A549 (cell line): ENCODE measurements around the gene SNAPC2. TPM values are rescaled to one million over a fixed set of nuclear protein-coding genes. Genes with fewer than 3 reads are reported as not detected.

Experiments
- ATAC-seq, 2 experiments: fragments of 200-7000 bp in 1 of 2; fragments of >200 bp in 1 of 2; cut with Nextera tagmentation in 1 of 2; cut with Tn5 transposase in 1 of 2; 3 replicates each; pipeline versions ENCODE4 v1.8.0 to v1.9.1; 2018 to 2020; ENCODE audit warnings: mild to moderate bottlenecking in 1 of 2, moderate library complexity in 1 of 2
- CTCF ChIA-PET: fragments of 300-600 bp; sonication (Branson Sonifier 250); formaldehyde crosslinking; extraction: SDS; loops from one replicate; lab custom pipeline; 2021; ENCODE audit warnings: antibody characterized with exemption, inconsistent platforms; lab: Yijun Ruan, JAX
- POLR2A ChIA-PET: fragments of 350-600 bp; formaldehyde crosslinking; extraction: SDS; loops from one replicate; lab custom pipeline; 2021; ENCODE audit warnings: antibody characterized with exemption, inconsistent platforms; lab: Yijun Ruan, JAX
- DNase-seq, 2 experiments: peaks; one replicate each; pipeline versions ENCODE4 v3.0.0 to v3.0.0-alpha.2; 2011 to 2016; ENCODE audit warnings: low read depth in 1 of 2, low spot score in 1 of 2
- FAIRE-seq: peaks from 2 replicates; lab custom pipeline; 2011; peaks lifted over from hg19 to GRCh38; lab: Jason Lieb, UNC
- H3K27ac ChIP-seq, 2 experiments: fragments of >200 bp; sonication (Bioruptor Twin); formaldehyde crosslinking; 3 replicates each; pipeline ENCODE4 v1.5.1; 2016 to 2017
- H3K4me1 ChIP-seq: fragments of >200 bp; sonication (Bioruptor Twin); formaldehyde crosslinking; 3 replicates; pipeline ENCODE4 v1.6.1; 2016
- H3K4me2 ChIP-seq: fragments of >200 bp; sonication (Bioruptor Twin); formaldehyde crosslinking; 3 replicates; pipeline ENCODE4 v1.6.1; 2016
- H3K4me3 ChIP-seq: fragments of >200 bp; sonication (Bioruptor Twin); formaldehyde crosslinking; 3 replicates; pipeline ENCODE4 v1.5.1; 2016
- H3K9me3 ChIP-seq: fragments of >200 bp; sonication (Bioruptor Twin); formaldehyde crosslinking; 3 replicates; pipeline ENCODE4 v1.6.1; 2016
- CBX8 ChIP-seq: fragments of 200-600 bp; sonication (generic); IDR thresholded peaks from 2 replicates; pipeline ENCODE4 v1.6.1; 2016
- CHD2 ChIP-seq: fragments of 150-350 bp; IDR thresholded peaks from 2 replicates; pipeline ENCODE4 v1.6.1; 2014; ENCODE audit warnings: low read length; ENCODE audit not compliant: partially characterized antibody
- CHD4 ChIP-seq: fragments of 200-600 bp; sonication (generic); IDR thresholded peaks from 2 replicates; pipeline ENCODE4 v1.6.1; 2016; ENCODE audit warnings: antibody characterized with exemption, mild to moderate bottlenecking, borderline replicate concordance
- EHMT2 ChIP-seq: fragments of 200-600 bp; sonication (generic); IDR thresholded peaks from 2 replicates; pipeline ENCODE4 v1.6.1; 2016; ENCODE audit warnings: antibody characterized with exemption, low read depth, mild to moderate bottlenecking, moderate library complexity
- ESRRA ChIP-seq: fragments of 150-350 bp; IDR thresholded peaks from 2 replicates; pipeline ENCODE4 v1.6.1; 2014; ENCODE audit warnings: mild to moderate bottlenecking, low read length, borderline replicate concordance
- FOSB ChIP-seq: fragments of 250-450 bp; sonication (Bioruptor Pico); IDR thresholded peaks from 2 replicates; pipeline ENCODE4 v1.5.0; 2020; ENCODE audit warnings: mild to moderate bottlenecking, moderate library complexity
- FOSL2 ChIP-seq, 2 experiments: fragments of 450-650 bp in 1 of 2; fragments of >200 bp in 1 of 2; sonication (Bioruptor Twin) in 1 of 2; formaldehyde crosslinking; IDR thresholded peaks; 2 replicates each; pipeline versions ENCODE4 v1.5.0 to v1.6.1; 2016 to 2020; ENCODE audit warnings: mild to moderate bottlenecking in 1 of 2, moderate library complexity in 1 of 2
- GATA3 ChIP-seq: IDR thresholded peaks from 2 replicates; pipeline ENCODE4 v1.6.1; 2012; ENCODE audit warnings: borderline replicate concordance
- HDAC2 ChIP-seq: fragments of 200-600 bp; sonication (generic); IDR thresholded peaks from 2 replicates; pipeline ENCODE4 v1.6.1; 2016
- HOXB13 ChIP-seq: fragments of 250-450 bp; sonication (Bioruptor Pico); IDR thresholded peaks from 2 replicates; pipeline ENCODE4 v1.5.0; 2020; ENCODE audit warnings: low read depth, mild to moderate bottlenecking, moderate library complexity
- JUN ChIP-seq, 2 experiments: fragments of >200 bp; sonication (Bioruptor Twin); formaldehyde crosslinking; IDR thresholded peaks; 2 replicates in 1 of 2; 3 replicates in 1 of 2; pipeline ENCODE4 v1.6.1; 2016 to 2017
- MYC ChIP-seq: IDR thresholded peaks from 2 replicates; pipeline ENCODE4 v1.6.1; 2012; ENCODE audit warnings: mild to moderate bottlenecking, inconsistent platforms, low read length, improper control_type of control experiment, borderline replicate concordance
- POLR2AphosphoS2 ChIP-seq: conservative IDR thresholded peaks from 2 replicates; pipeline ENCODE4 v1.6.1; 2012; ENCODE audit warnings: low read length, improper control_type of control experiment, inconsistent platforms
- RAD21 ChIP-seq, 2 experiments: fragments of >200 bp in 1 of 2; sonication (Bioruptor Twin) in 1 of 2; formaldehyde crosslinking in 1 of 2; IDR thresholded peaks in 1 of 2; conservative IDR thresholded peaks in 1 of 2; 2 replicates in 1 of 2; 3 replicates in 1 of 2; pipeline ENCODE4 v1.6.1; 2012 to 2018; ENCODE audit warnings: inconsistent platforms in 1 of 2
- SMC3 ChIP-seq: fragments of >200 bp; sonication (Bioruptor Twin); formaldehyde crosslinking; IDR thresholded peaks from 3 replicates; pipeline ENCODE4 v1.6.1; 2018; ENCODE audit warnings: inconsistent platforms
- SREBF2 ChIP-seq: fragments of 450-650 bp; IDR thresholded peaks from 2 replicates; pipeline ENCODE4 v1.6.1; 2014; ENCODE audit warnings: mild to moderate bottlenecking, moderate library complexity
- ZC3H11A ChIP-seq: fragments of 450-650 bp; IDR thresholded peaks from 2 replicates; pipeline ENCODE4 v1.6.1; 2014; ENCODE audit warnings: antibody characterized with exemption, mild to moderate bottlenecking
- ZFP36 ChIP-seq: fragments of 450-650 bp; IDR thresholded peaks from 2 replicates; pipeline ENCODE4 v1.6.1; 2014; ENCODE audit warnings: borderline replicate concordance; ENCODE audit not compliant: partially characterized antibody
- ZNF302 ChIP-seq: fragments of 250-450 bp; sonication (Bioruptor Pico); IDR thresholded peaks from 2 replicates; pipeline ENCODE4 v1.9.0; 2021; ENCODE audit warnings: inconsistent platforms, mild to moderate bottlenecking, moderate library complexity
- ZSCAN20 ChIP-seq: fragments of 250-450 bp; sonication (Bioruptor Pico); IDR thresholded peaks from 2 replicates; pipeline ENCODE4 v1.8.0; 2022; ENCODE audit warnings: mild to moderate bottlenecking, moderate library complexity
- WGBS: methylation state at CpG from one replicate; pipeline ENCODE4 v1.1.6; 2017; ENCODE audit errors: missing lambda C conversion rate; 5-methylcytosine and 5-hydroxymethylcytosine counted together
- polyA plus RNA-seq, 4 experiments: library from polyadenylated mRNA; depleted of rRNA in 3 of 4; stranded (reverse); fragments of >200 nt; fragmentation: RNase III in 1 of 4; extraction: RNeasy Plus Mini Kit Qiagen cat#74134 plus additional on column Dnase treatment in 1 of 4; gene quantifications; 2 replicates in 3 of 4; 3 replicates in 1 of 4; pipeline ENCODE4 v1.2.3, GENCODE V29; 2011 to 2017
- TF ChIP-seq, protein P1 (sequence below): IDR thresholded peaks from 2 replicates; pipeline ENCODE4 v1.6.1; 2012
- TF ChIP-seq, protein P2 (sequence below): IDR thresholded peaks from 2 replicates; pipeline ENCODE4 v1.6.1; 2012; ENCODE audit warnings: low read depth, borderline replicate concordance
- TF ChIP-seq, protein P3 (sequence below): fragments of >200 bp; sonication (Bioruptor Twin); formaldehyde crosslinking; IDR thresholded peaks from 2 replicates; pipeline ENCODE4 v1.6.1; 2016
- TF ChIP-seq, protein P4 (sequence below): fragments of >200 bp; sonication (Bioruptor Twin); formaldehyde crosslinking; IDR thresholded peaks from 3 replicates; pipeline ENCODE4 v1.5.1; 2016

Gene SNAPC2
- polyA plus RNA-seq, 2 of the 4 experiments (the other 2 are of a cell fraction): 9.2 to 13.8 TPM

DNA sequence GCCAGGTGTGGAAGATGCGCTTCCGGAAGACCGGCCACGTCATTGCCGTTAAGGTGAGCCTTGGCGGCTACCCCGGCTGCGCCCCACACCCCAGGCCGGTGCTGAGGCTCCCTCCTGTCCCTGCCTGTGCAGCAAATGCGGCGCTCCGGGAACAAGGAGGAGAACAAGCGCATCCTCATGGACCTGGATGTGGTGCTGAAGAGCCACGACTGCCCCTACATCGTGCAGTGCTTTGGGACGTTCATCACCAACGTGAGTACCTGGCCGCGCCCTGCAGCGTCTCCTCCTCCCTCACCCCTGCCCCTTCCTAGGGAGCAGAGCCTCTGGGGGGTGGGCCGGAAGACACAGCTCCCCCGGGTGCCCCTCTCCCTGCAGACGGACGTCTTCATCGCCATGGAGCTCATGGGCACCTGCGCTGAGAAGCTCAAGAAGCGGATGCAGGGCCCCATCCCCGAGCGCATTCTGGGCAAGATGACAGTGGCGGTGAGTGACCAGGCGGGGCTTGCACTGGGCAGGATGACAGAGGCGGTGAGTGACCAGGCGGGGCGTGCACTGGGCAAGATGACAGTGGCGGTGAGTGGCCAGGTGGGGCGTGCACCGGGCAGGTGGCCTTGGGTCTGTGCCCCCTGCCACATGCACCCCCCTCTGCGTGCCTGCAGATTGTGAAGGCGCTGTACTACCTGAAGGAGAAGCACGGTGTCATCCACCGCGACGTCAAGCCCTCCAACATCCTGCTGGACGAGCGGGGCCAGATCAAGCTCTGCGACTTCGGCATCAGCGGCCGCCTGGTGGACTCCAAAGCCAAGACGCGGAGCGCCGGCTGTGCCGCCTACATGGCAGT lies 9.6 kb upstream of the SNAPC2 start:
- no peak for ATAC-seq
- POLR2A ChIA-PET: no interaction called here

DNA sequence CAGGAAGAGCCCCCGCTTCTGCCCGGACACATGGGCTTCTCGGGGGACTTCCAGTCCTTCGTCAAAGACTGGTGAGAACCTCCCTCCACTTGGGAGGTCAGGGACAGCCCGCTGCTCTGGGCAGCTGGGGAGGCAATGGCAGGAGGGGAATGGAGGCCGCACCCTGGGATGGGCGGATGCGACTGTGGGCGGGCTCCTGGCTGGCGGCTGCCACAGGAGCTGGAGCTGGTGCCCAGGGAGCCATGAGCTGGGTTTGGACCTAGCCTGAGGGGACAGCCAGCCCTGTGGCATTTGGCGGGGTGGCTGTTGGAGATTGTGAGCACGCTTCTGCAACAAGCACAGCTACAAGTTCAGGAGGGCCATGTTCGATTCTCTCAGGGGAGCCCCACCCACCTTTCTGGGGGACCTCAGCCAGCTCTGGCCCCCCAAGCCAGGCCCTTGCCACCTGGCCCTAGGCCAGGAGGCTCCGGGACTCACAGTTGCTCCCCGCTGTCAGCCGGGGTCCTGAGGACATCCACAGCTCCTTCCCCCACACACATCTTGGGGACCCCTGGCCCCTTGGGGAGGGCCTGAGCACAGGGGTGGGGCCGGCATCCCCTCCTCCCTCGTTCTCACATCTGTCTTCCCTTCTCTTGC lies 8.5 kb upstream of the SNAPC2 start:
- Histone ChIP-seq H3K4me3 (no peak overlapping the region), H3K27ac (no peak overlapping the region), H3K4me1 (peaks cover 2% of the 10 kb centered on the region; the same call in 1 of the 3 replicates)
- TF ChIP-seq SMC3 (no peak), ZC3H11A (no peak), FOSL2 (IDR thresholded peaks at IDR 0.05) (no peak), FOSL2 (CRISPR knock-in tag; IDR thresholded peaks at IDR 0.05) (no peak), EHMT2 (no peak), RAD21 (conservative IDR thresholded peaks at IDR 0.05 in 1 of 2, IDR thresholded peaks at IDR 0.05 in 1 of 2) (no peak), MYC (no peak)
- TF ChIP-seq, all 56 proteins: peak for 0
- Histone ChIP-seq H3K4me2 (no peak overlapping the region), H3K9me3 (no peaks in the 10 kb centered on the region)
- WGBS: 88% methylated on average over 11 of the region's 18 CpGs
- no peak for FAIRE-seq
- ChIA-PET POLR2A (interaction anchor here (1.7 kb wide), 1 partner anchor 8 kb away, joined by 5 read pairs; the partner anchor contains the start of gene MAP2K7), CTCF (interaction anchor here (1.2 to 2.1 kb wide), 3 partner anchors 8 to 43 kb away, joined by 3 to 8 read pairs (median 6); partner anchors contain the start of gene MAP2K7)
- ATAC-seq: no peak
- no peak for DNase-seq

More for the DNA sequence above, 9.6 kb upstream of the SNAPC2 start:
- FAIRE-seq (no peak), DNase-seq (no peak)
- no peak overlapping the region for H3K4me3 ChIP-seq
- H3K9me3 ChIP-seq: no peaks in the 10 kb centered on the region
- H3K4me1 ChIP-seq: no peaks in the 10 kb centered on the region; the same call in 1 of the 3 replicates
- no peak overlapping the region for H3K4me2 ChIP-seq
- CTCF ChIA-PET: interaction anchor here (1.4 kb wide), 1 partner anchor 42 kb away, joined by 4 read pairs; no protein-coding TSS in a partner anchor
- H3K27ac ChIP-seq: no peak overlapping the region
- 95% methylated on average over 20 of the region's 54 CpGs for WGBS
- TF ChIP-seq, protein P1, sequence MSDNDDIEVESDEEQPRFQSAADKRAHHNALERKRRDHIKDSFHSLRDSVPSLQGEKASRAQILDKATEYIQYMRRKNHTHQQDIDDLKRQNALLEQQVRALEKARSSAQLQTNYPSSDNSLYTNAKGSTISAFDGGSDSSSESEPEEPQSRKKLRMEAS: no peak
- TF ChIP-seq, protein P2, sequence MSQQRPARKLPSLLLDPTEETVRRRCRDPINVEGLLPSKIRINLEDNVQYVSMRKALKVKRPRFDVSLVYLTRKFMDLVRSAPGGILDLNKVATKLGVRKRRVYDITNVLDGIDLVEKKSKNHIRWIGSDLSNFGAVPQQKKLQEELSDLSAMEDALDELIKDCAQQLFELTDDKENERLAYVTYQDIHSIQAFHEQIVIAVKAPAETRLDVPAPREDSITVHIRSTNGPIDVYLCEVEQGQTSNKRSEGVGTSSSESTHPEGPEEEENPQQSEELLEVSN: no peak
- no peak for TF ChIP-seq HOXB13 (CRISPR knock-in tag)
- TF ChIP-seq FOSB (CRISPR knock-in tag): no peak
- no peak for TF ChIP-seq ZC3H11A
- TF ChIP-seq POLR2AphosphoS2: no peak
- TF ChIP-seq GATA3: no peak
- TF ChIP-seq, protein P3, sequence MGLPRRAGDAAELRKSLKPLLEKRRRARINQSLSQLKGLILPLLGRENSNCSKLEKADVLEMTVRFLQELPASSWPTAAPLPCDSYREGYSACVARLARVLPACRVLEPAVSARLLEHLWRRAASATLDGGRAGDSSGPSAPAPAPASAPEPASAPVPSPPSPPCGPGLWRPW: no peak
- TF ChIP-seq ZNF302 (CRISPR knock-in tag): no peak
- no peak for TF ChIP-seq ZSCAN20 (CRISPR knock-in tag)
- TF ChIP-seq, protein P4, sequence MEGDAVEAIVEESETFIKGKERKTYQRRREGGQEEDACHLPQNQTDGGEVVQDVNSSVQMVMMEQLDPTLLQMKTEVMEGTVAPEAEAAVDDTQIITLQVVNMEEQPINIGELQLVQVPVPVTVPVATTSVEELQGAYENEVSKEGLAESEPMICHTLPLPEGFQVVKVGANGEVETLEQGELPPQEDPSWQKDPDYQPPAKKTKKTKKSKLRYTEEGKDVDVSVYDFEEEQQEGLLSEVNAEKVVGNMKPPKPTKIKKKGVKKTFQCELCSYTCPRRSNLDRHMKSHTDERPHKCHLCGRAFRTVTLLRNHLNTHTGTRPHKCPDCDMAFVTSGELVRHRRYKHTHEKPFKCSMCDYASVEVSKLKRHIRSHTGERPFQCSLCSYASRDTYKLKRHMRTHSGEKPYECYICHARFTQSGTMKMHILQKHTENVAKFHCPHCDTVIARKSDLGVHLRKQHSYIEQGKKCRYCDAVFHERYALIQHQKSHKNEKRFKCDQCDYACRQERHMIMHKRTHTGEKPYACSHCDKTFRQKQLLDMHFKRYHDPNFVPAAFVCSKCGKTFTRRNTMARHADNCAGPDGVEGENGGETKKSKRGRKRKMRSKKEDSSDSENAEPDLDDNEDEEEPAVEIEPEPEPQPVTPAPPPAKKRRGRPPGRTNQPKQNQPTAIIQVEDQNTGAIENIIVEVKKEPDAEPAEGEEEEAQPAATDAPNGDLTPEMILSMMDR: no peak
- TF ChIP-seq CBX8: no peak
- no peak for TF ChIP-seq JUN (IDR thresholded peaks at IDR 0.05)
- no peak for TF ChIP-seq SREBF2
- TF ChIP-seq RAD21 (conservative IDR thresholded peaks at IDR 0.05 in 1 of 2, IDR thresholded peaks at IDR 0.05 in 1 of 2): no peak
- TF ChIP-seq ESRRA: no peak
- TF ChIP-seq HDAC2: no peak
- TF ChIP-seq CHD2: no peak
- TF ChIP-seq ZFP36: no peak
- no peak for TF ChIP-seq CHD4
- TF ChIP-seq, all 56 proteins: peak for 0
